ENCODE measurements around the gene CRIM1.

CRIM1 gene

DNA sequence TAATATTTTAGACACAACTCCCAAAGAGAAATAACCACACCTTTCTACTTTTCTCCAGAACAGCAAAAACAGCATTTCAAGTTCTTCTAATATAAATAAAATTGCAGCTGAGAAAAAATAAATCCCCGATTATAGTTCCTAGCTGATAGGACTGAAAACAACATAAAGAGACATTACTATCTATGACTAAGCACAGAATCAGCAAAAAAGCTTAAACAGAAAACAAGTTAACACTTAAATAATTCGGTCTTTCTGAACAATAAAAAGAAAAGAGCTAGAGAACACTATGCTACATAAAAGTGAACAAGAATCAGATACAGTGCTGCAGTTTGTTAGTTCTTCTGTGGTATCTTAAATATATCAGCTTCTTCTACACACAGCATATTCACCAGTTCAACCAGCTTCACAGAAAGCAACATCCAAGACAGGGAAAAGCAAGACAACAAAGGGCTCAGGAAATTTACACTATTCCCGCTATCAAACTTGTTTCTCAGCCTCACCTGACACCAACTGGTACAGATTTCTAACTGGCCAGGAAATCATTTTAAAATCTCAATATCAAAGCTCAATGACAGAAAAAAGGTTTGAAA lies 213.8 kb downstream of the CRIM1 start:
- Histone ChIP-seq H3K27ac (no peak overlapping the region), H3K9me3 (ENCODE audit: severe bottlenecking) (no peaks in the 10 kb centered on the region), H3K27me3 (ENCODE audit: insufficient read depth, low read depth, severe bottlenecking) (no peaks in the 10 kb centered on the region), H3K36me3 (peaks cover 13% of the 10 kb centered on the region), H3K4me3 (ENCODE audit: low read depth, low read length) (no peak overlapping the region)
- DNase-seq = no peak
- TF ChIP-seq, protein P1, sequence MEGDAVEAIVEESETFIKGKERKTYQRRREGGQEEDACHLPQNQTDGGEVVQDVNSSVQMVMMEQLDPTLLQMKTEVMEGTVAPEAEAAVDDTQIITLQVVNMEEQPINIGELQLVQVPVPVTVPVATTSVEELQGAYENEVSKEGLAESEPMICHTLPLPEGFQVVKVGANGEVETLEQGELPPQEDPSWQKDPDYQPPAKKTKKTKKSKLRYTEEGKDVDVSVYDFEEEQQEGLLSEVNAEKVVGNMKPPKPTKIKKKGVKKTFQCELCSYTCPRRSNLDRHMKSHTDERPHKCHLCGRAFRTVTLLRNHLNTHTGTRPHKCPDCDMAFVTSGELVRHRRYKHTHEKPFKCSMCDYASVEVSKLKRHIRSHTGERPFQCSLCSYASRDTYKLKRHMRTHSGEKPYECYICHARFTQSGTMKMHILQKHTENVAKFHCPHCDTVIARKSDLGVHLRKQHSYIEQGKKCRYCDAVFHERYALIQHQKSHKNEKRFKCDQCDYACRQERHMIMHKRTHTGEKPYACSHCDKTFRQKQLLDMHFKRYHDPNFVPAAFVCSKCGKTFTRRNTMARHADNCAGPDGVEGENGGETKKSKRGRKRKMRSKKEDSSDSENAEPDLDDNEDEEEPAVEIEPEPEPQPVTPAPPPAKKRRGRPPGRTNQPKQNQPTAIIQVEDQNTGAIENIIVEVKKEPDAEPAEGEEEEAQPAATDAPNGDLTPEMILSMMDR (IDR thresholded peaks at IDR 0.05; ENCODE audit: low read depth, low read length) = no peak

DNA sequence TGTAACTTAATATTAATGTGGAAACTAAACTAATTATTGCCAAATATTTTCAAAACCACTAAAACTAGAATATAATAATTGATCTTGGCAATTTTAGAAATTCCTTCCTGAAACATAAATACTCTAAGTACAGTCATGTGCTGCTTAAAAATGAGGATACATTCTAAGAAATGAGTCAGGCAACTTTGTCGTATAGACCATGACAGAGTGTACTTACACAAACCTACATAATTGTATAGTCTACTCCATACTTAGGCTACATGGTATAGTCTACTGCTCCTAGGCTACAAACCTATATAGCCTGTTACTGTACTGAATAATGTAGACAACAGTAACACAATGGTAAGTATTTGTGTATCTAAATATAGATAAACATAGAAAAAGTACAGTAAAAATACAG lies 214.8 kb downstream of the CRIM1 start:
- Histone ChIP-seq H3K27me3 (ENCODE audit: insufficient read depth, low read depth, severe bottlenecking) (no peaks in the 10 kb centered on the region), H3K36me3 (peaks cover 11% of the 10 kb centered on the region), H3K9me3 (ENCODE audit: severe bottlenecking) (no peaks in the 10 kb centered on the region), H3K27ac (no peak overlapping the region), H3K4me3 (ENCODE audit: low read depth, low read length) (no peak overlapping the region)
- DNase-seq = no peak
- TF ChIP-seq, protein P1 (IDR thresholded peaks at IDR 0.05; ENCODE audit: low read depth, low read length) = no peak

DNA sequence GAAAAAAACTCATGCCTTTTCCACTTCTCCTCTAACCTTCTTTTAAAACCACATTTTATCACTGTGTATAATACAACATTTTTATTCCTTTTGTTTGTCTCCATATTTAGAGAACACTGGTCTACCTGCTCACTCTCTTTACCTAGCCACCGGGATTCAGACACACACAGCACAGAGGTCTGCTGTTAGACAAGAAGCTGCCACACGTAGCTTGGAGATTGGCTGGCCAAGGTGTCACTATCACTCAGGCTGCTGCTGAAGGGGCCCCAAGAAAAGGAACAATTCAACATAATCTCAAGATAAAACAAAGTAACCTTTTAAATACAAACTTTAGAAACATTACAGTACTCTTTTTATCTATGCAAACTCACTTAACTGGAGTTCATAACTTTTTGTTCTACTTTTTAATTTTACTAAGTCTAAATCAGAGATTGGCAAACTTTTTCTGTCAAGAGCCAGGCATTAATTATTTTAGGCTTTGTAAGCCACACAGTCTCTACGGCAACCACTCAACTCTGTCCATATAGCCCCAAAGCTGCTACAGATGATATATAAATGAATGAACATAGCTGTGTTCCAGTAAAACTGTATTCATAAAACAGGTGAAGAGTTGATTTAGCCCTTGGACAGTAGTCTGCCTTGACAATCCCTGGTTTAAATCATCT lies 216.6 kb downstream of the CRIM1 start:
- no peak overlapping the region for H3K27ac ChIP-seq
- TF ChIP-seq, protein P1 (IDR thresholded peaks at IDR 0.05; ENCODE audit: low read depth, low read length) = no peak
- H3K4me3 ChIP-seq (ENCODE audit: low read depth, low read length) = no peak overlapping the region
- no peaks in the 10 kb centered on the region for H3K9me3 ChIP-seq (ENCODE audit: severe bottlenecking)
- peaks cover 10% of the 10 kb centered on the region for H3K36me3 ChIP-seq
- H3K27me3 ChIP-seq (ENCODE audit: insufficient read depth, low read depth, severe bottlenecking) = no peaks in the 10 kb centered on the region
- no peak for DNase-seq

DNA sequence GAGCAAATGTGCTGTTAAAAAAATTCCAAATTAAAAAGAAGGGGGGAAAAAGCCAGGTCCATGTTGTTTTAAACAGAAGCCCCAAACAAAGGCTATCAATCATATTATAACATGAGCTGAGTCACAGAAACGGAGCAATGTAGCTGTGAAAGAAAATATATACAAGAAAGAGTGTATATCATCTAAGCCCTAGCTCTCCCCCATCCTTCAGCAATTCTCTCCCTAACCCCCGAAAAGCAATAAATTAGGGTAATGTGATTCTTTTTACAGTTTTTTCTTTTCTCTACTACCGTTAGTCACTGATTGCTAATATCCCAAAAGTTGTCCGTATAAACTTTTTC lies 217.1 kb downstream of the CRIM1 start:
- TF ChIP-seq, protein P1 (IDR thresholded peaks at IDR 0.05; ENCODE audit: low read depth, low read length) = no peak
- Histone ChIP-seq H3K9me3 (ENCODE audit: severe bottlenecking) (no peaks in the 10 kb centered on the region), H3K4me3 (ENCODE audit: low read depth, low read length) (no peak overlapping the region), H3K27me3 (ENCODE audit: insufficient read depth, low read depth, severe bottlenecking) (no peaks in the 10 kb centered on the region), H3K27ac (no peak overlapping the region), H3K36me3 (peaks cover 15% of the 10 kb centered on the region)
- no peak for DNase-seq

DNA sequence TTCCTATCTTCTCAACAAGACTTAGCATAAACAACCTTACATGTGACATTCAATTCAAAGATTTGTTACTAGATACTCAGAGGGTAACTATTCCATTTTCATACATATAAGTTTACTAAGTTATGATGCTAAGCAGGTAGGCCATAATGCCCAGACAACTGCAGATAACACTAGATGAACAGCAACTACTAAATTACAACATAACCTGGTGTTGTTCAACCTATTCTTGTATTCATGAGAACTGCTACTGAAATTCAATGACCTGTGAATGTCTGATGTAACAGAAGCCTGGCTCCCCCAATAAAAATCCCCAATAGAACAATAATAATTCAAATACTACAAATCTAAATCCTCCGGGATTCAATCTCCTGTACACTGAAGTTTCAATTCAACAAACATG lies 217.6 kb downstream of the CRIM1 start:
- no peak for DNase-seq
- Histone ChIP-seq H3K4me3 (ENCODE audit: low read depth, low read length) (no peak overlapping the region), H3K9me3 (ENCODE audit: severe bottlenecking) (no peaks in the 10 kb centered on the region), H3K36me3 (peaks cover 20% of the 10 kb centered on the region), H3K27me3 (ENCODE audit: insufficient read depth, low read depth, severe bottlenecking) (no peaks in the 10 kb centered on the region), H3K27ac (no peak overlapping the region)
- TF ChIP-seq, protein P1 (IDR thresholded peaks at IDR 0.05; ENCODE audit: low read depth, low read length) = no peak

DNA sequence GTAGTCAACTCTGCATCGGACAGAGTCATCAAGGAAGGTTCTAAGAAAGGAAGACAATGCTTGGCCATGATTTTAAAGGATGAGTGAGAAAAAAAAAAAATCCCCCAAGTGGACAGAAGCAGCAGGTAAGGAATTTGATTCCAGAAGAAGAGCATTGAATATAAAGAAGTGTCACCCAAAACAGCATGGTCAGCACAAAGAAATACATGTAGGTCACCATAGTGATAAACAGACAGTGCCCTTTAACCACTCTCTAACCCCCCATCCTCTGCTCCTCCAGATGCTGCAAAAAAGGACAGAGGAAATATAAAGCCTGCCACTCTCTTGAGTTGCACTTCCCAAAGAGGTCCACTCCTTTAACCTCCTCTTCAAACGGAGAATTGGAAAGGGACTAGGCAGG lies 219.0 kb downstream of the CRIM1 start:
- Histone ChIP-seq H3K4me3 (ENCODE audit: low read depth, low read length) (no peak overlapping the region), H3K36me3 (peaks cover 34% of the 10 kb centered on the region), H3K27me3 (ENCODE audit: insufficient read depth, low read depth, severe bottlenecking) (no peaks in the 10 kb centered on the region), H3K9me3 (ENCODE audit: severe bottlenecking) (no peaks in the 10 kb centered on the region), H3K27ac (no peak overlapping the region)
- DNase-seq = no peak
- TF ChIP-seq, protein P1 (IDR thresholded peaks at IDR 0.05; ENCODE audit: low read depth, low read length) = no peak
